Sigmoid colon (tissue), 4 donors: ENCODE data around the gene COX14.
A peak's percentile ranks its signal among the peaks of the same experiment; 100 is the strongest.

Experiments used
- EP300 ChIP-seq, 4 donors: sonication (generic); formaldehyde crosslinking; IDR thresholded peaks; one replicate each; pipeline ENCODE4 v1.6.1; 2017; ENCODE audit warnings: antibody characterized with exemption in 4 of 4
- POLR2A ChIP-seq, 2 donors: fragments of 450-650 bp; IDR thresholded peaks; one replicate each; pipeline ENCODE4 v1.6.1; 2016; ENCODE audit warnings: antibody characterized with exemption in 2 of 2, mild to moderate bottlenecking in 2 of 2, moderate library complexity in 2 of 2
- POLR2AphosphoS5 ChIP-seq, 4 donors: sonication (generic); formaldehyde crosslinking; IDR thresholded peaks; one replicate each; pipeline ENCODE4 v1.6.1; 2017; ENCODE audit warnings: antibody characterized with exemption in 4 of 4
- TF ChIP-seq, protein P1 (sequence below), 4 experiments: fragments of 450-650 bp in 3 of 4; fragments of 200-600 bp in 1 of 4; IDR thresholded peaks; one replicate each; pipeline ENCODE4 v1.5.1; 2016 to 2019; ENCODE audit warnings: antibody characterized with exemption in 4 of 4, mild to moderate bottlenecking in 3 of 4, moderate library complexity in 2 of 4

DNA sequence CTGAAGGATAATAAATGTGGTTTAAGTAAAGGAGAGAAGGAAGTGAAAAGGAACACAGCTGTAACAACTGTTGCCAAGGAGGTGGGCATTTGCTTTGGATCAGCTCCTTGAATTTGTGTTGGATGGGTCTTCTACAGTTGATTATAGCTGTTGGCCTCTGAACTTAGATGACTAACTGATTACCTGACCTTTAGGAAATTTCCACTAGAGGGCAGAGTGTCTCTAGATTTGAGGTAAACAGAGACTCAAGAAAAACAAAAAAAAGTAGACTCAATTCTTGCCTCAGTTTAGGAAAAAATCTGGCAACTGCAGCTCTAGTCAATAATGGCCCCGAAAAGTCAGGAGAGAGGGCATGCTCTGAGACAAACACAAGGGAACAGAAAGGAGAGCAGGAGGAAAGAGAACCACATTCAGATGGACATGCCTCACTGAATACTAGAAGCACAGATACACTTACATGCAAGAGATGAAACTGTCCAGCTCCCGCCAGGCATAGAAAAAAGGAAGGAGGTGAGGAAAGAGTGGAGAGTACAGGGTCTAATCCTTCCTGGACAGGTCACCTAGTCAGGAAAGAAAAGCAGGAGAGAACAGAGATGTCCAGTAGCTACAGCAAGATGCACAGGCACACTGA, 20.6 kb downstream of the COX14 start:
- TF ChIP-seq, protein P1, sequence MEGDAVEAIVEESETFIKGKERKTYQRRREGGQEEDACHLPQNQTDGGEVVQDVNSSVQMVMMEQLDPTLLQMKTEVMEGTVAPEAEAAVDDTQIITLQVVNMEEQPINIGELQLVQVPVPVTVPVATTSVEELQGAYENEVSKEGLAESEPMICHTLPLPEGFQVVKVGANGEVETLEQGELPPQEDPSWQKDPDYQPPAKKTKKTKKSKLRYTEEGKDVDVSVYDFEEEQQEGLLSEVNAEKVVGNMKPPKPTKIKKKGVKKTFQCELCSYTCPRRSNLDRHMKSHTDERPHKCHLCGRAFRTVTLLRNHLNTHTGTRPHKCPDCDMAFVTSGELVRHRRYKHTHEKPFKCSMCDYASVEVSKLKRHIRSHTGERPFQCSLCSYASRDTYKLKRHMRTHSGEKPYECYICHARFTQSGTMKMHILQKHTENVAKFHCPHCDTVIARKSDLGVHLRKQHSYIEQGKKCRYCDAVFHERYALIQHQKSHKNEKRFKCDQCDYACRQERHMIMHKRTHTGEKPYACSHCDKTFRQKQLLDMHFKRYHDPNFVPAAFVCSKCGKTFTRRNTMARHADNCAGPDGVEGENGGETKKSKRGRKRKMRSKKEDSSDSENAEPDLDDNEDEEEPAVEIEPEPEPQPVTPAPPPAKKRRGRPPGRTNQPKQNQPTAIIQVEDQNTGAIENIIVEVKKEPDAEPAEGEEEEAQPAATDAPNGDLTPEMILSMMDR (IDR thresholded peaks at IDR 0.05): peak in 3 of 4 experiments; percentile 16 to 65 (median 55)
- TF ChIP-seq POLR2AphosphoS5 (IDR thresholded peaks at IDR 0.05): no peak
- TF ChIP-seq EP300 (IDR thresholded peaks at IDR 0.05): no peak
- no peak for TF ChIP-seq POLR2A (IDR thresholded peaks at IDR 0.05)
